Measurements from ENCODE around the gene TLR3.
A peak's percentile ranks its signal among the peaks of the same experiment; 100 is the strongest.
"Not testable (repeated sequence)": the region's sequence is repeated elsewhere in the genome, so short reads cannot be mapped to it uniquely, and the experiment has no call there.

Gene TLR3

GRCh38 chr4:186068581-186069348 is at the start of gene TLR3:
TLR3 (plus strand) TSS chr4:186069156; CDS start chr4:186076620, 7,464 bp downstream.
- DNase-seq, result no peak

GRCh38 chr4:186019269-186019668 is 49.7 kb upstream of the TLR3 start:
- no peak for DNase-seq

- no peak for DNase-seq
Observed at GRCh38 chr4:186020106-186020792, 48.7 kb upstream of the TLR3 start.

- no peak for DNase-seq
Observed at GRCh38 chr4:186020793-186021407, 48.1 kb upstream of the TLR3 start.

- DNase-seq, result peak in 1 of 2 experiments; percentile 39
Observed at GRCh38 chr4:186021461-186022167, 47.3 kb upstream of the TLR3 start.

GRCh38 chr4:186023975-186024374 is 45.0 kb upstream of the TLR3 start:
- no peak for DNase-seq

- no peak for DNase-seq
Observed at GRCh38 chr4:186024637-186025407, 44.1 kb upstream of the TLR3 start.

- no peak for DNase-seq
Observed at GRCh38 chr4:186025408-186025690, 43.6 kb upstream of the TLR3 start.

- DNase-seq, result no peak
Observed at GRCh38 chr4:186027405-186027804, 41.6 kb upstream of the TLR3 start.

GRCh38 chr4:186029571-186030398 is 39.2 kb upstream of the TLR3 start:
- DNase-seq, result no peak

- DNase-seq, result no peak
Observed at GRCh38 chr4:186030399-186030775, 38.6 kb upstream of the TLR3 start.

- DNase-seq, result no peak
Observed at GRCh38 chr4:186030795-186031194, 38.2 kb upstream of the TLR3 start.

GRCh38 chr4:186032259-186032658 is 36.7 kb upstream of the TLR3 start:
- no peak for DNase-seq

- no peak for DNase-seq
Observed at GRCh38 chr4:186033027-186033426, 35.9 kb upstream of the TLR3 start.

- not testable (repeated sequence) for DNase-seq
Observed at GRCh38 chr4:186034613-186035012, 34.3 kb upstream of the TLR3 start.

GRCh38 chr4:186036976-186037581 is 31.9 kb upstream of the TLR3 start:
- DNase-seq, result no peak

- DNase-seq, result peak in 1 of 2 experiments; percentile 71
Observed at GRCh38 chr4:186037692-186038658, 31.0 kb upstream of the TLR3 start.

- no peak for DNase-seq
Observed at GRCh38 chr4:186039697-186040096, 29.3 kb upstream of the TLR3 start.

- DNase-seq, result no peak
Observed at GRCh38 chr4:186040316-186040715, 28.6 kb upstream of the TLR3 start.

GRCh38 chr4:186047501-186047900 is 21.5 kb upstream of the TLR3 start:
- DNase-seq, result not testable (repeated sequence)
